Right cardiac atrium (tissue), 5 donors: ENCODE data around the gene ARHGEF35. TPM values are rescaled to one million over a fixed set of nuclear protein-coding genes. Genes with fewer than 3 reads are reported as not detected.
"Not testable (repeated sequence)": the region's sequence is repeated elsewhere in the genome, so short reads cannot be mapped to it uniquely, and the experiment has no call there.

Source experiments
- ATAC-seq, 2 donors: fragments of 200-7000 bp; cut with Tn5 transposase; one replicate each; pipeline versions ENCODE4 v1.8.0 to v1.9.1; 2020; ENCODE audit warnings: moderate library complexity in 2 of 2, mild to moderate bottlenecking in 1 of 2
- DNase-seq, 3 donors: peaks; one replicate each; pipeline ENCODE4 v3.0.0-alpha.2; 2020
- H3K27ac ChIP-seq: one replicate; pipeline ENCODE4 v1.5.1; 2013; ENCODE audit warnings: mild to moderate bottlenecking, low read length, control low read depth, moderate library complexity
- H3K27me3 ChIP-seq: one replicate; pipeline ENCODE4 v1.6.1; 2013; ENCODE audit not compliant: control insufficient read depth, insufficient read depth
- H3K4me1 ChIP-seq: one replicate; pipeline ENCODE4 v1.6.1; 2013; ENCODE audit warnings: low read length; ENCODE audit not compliant: control insufficient read depth, insufficient read depth
- H3K4me3 ChIP-seq: one replicate; pipeline ENCODE4 v1.5.1; 2013; ENCODE audit warnings: low read length, control low read depth
- H3K9me3 ChIP-seq: one replicate; pipeline ENCODE4 v1.6.1; 2013; ENCODE audit warnings: low read length; ENCODE audit not compliant: control insufficient read depth
- WGBS: extraction: QIAGEN DNeasy Blood & Tissue Kit; methylation state at CpG from one replicate; pipeline ENCODE4 v1.1.7; 2013; 5-methylcytosine and 5-hydroxymethylcytosine counted together
- intact Hi-C, 4 donors: fragments of 100-400 bp; cut with DNase I; formaldehyde crosslinking; loops; one replicate each; pipeline versions ENCODE4 v1.11.0 to v1.14.0; 2022 to 2023
- polyA plus RNA-seq: library from polyadenylated mRNA; stranded (reverse); fragments of 200-250 nt; gene quantifications from one replicate; pipeline ENCODE4 v1.2.3, GENCODE V29; 2013
- total RNA-seq, 4 donors: library from RNA; stranded (reverse); fragmentation: NEBNext Ultra II Directional; extraction: Animal tissue kit (Norgen Biotek cat#: 25700); gene quantifications; one replicate each; pipeline ENCODE4 v1.2.1, GENCODE V29; 2021
- donor health status: healthy with polysubstance abuse.
- donor health status: DM: no; HTN: yes; CAD: no.
- donor health status: DM: no; HTN: no; CAD: no.
- donor health status: DM: no; HTN: yes; CAD: no; lungs with severe emphysema.
- donor health status: DM: yes; HTN: yes; CAD: no.

The ARHGEF35 gene
- total and polyA plus RNA-seq, 5 donors = 0.29 to 4.1 (median 2.8) TPM

DNA sequence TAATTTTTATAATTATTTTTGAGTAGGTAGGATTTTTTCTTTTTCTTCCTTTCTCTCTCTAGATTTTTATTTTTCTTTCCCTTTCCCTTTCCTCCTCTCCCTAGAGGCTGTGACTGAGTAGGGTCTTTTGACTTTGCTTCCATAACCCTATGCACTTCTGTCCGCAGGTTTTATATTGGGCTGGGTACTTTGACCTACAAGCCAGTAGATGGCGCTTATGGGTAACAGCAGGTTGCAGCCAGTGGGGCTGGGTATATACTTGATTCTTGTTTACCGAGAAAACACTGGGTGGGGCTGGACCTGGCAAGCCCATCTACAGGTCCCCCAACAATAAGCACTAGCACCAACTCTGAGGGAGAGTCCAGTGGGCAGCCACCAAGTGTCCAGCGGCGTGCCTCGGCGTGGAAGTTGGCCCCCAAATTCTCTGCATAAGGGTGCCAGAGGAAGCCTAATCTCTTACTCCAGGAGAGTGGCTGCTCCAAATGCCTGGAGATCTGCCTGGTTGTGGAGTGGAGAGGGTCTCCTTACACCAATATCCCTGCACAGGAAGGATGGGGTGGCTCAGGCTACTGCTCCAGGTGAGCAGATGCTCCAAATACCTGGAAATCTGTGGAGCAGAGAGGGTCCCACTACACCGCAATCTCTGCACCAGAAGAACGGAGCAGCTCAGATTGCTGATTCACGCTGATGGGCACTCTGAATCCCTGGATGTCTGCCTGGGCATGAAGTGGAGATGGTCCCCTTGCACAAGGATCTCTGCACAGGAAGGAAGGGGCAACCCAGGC lies 17.1 kb downstream of the ARHGEF35 start:
- not testable (repeated sequence) for H3K4me1 ChIP-seq, DNase-seq, H3K27me3 ChIP-seq, H3K4me3 ChIP-seq, H3K9me3 ChIP-seq, H3K27ac ChIP-seq
- 41% methylated on average over 10 of the region's 10 CpGs for WGBS
- intact Hi-C loops = loop anchor here in 1 of 4 donors (10.0 kb wide), 1 partner anchor 216 kb away; no protein-coding TSS in a partner anchor
- ATAC-seq = peak; percentile 75 to 77

GRCh38 chr7:144174613-144175012 lies 21.0 kb downstream of the ARHGEF35 start:
- DNase-seq (no peak), ATAC-seq (no peak)
- intact Hi-C loops = loop anchor here in 1 of 4 donors (10.0 kb wide), 1 partner anchor 220 kb away; no protein-coding TSS in a partner anchor
- Histone ChIP-seq H3K27ac (no peak overlapping the region), H3K4me3 (no peak overlapping the region), H3K4me1 (no peaks in the 10 kb centered on the region), H3K9me3 (peaks cover 1% of the 10 kb centered on the region), H3K27me3 (no peaks in the 10 kb centered on the region)
- 83% methylated on average over 5 of the region's 5 CpGs for WGBS

GRCh38 chr7:144171594-144172350 lies 23.9 kb downstream of the ARHGEF35 start:
- DNase-seq, H3K4me3 ChIP-seq, ATAC-seq, H3K4me1 ChIP-seq, H3K9me3 ChIP-seq, H3K27ac ChIP-seq, H3K27me3 ChIP-seq: not testable (repeated sequence)
- intact Hi-C loops = loop anchor here in 1 of 4 donors (10.0 kb wide), 1 partner anchor 223 kb away; no protein-coding TSS in a partner anchor
- 72% methylated on average over 4 of the region's 4 CpGs for WGBS

DNA sequence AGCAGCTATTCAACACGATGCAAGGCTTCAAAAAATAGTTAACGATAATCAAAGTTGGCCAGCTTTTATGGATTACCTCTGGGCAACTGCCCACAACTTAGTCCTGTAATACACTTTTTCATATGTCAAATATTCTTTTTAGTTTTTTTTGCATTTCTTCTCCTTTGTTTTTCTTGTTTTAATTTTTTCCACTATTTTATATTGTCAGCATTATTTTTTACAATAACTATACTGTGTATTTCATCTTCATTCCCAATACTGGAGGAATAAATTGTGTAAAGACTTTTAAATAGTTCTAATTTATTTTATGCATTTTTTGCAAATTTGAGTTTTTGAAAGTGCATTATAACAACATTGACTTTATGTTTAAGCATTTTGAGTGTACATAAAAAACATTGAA lies 30.8 kb downstream of the ARHGEF35 start:
- DNase-seq = no peak
- Histone ChIP-seq H3K27ac (no peak overlapping the region), H3K9me3 (no peaks in the 10 kb centered on the region), H3K27me3 (no peaks in the 10 kb centered on the region), H3K4me1 (no peaks in the 10 kb centered on the region), H3K4me3 (no peak overlapping the region)
- no peak for ATAC-seq
- intact Hi-C loops = no loop called here
- WGBS = 70% methylated on average over 2 of the region's 2 CpGs

DNA sequence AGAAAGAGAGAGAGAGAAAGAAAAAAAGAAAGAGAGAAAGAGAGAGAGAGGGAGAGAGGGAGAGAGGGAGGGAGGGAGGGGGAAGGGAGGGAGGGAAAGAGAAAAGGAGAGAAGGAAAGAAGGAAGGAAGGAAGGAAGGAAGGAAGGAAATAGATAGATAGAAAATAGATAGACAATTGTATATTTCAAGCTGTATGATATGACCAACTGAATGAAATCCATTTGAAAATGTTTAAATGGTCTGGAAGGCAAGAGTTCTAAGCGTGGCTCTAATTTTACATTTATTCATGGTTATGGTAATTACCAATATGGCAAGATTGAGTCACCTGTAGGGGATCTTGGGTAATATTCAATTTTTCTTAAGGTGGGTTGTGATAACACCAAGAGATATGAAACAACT lies 36.8 kb downstream of the ARHGEF35 start:
- intact Hi-C loops = no loop called here
- ATAC-seq = no peak
- no peak overlapping the region for H3K27ac ChIP-seq
- no peak overlapping the region for H3K4me3 ChIP-seq
- no peak for DNase-seq
- no peaks in the 10 kb centered on the region for H3K4me1 ChIP-seq
- no peaks in the 10 kb centered on the region for H3K9me3 ChIP-seq
- no peaks in the 10 kb centered on the region for H3K27me3 ChIP-seq
- 83% methylated on average over 1 of the region's 1 CpG for WGBS

GRCh38 chr7:144148224-144148827 lies 47.3 kb downstream of the ARHGEF35 start:
- Histone ChIP-seq H3K27ac (no peak overlapping the region), H3K4me3 (no peak overlapping the region), H3K4me1 (no peaks in the 10 kb centered on the region), H3K27me3 (no peaks in the 10 kb centered on the region), H3K9me3 (peaks cover 2% of the 10 kb centered on the region)
- ATAC-seq = no peak
- 80% methylated on average over 2 of the region's 2 CpGs for WGBS
- intact Hi-C loops = no loop called here
- no peak for DNase-seq

- H3K27ac ChIP-seq = no peak overlapping the region
- WGBS = 92% methylated on average over 3 of the region's 3 CpGs
- ATAC-seq = no peak
- H3K4me3 ChIP-seq = no peak overlapping the region
- H3K4me1 ChIP-seq = no peaks in the 10 kb centered on the region
- no peaks in the 10 kb centered on the region for H3K27me3 ChIP-seq
- intact Hi-C loops = no loop called here
- no peak for DNase-seq
- peaks cover 2% of the 10 kb centered on the region for H3K9me3 ChIP-seq
Observed at GRCh38 chr7:144144426-144144825, 51.2 kb downstream of the ARHGEF35 start.

- H3K27ac ChIP-seq = no peak overlapping the region
- no peaks in the 10 kb centered on the region for H3K27me3 ChIP-seq
- intact Hi-C loops = no loop called here
- no peak overlapping the region for H3K4me3 ChIP-seq
- ATAC-seq (no peak), DNase-seq (no peak)
- WGBS = 80% methylated on average over 3 of the region's 3 CpGs
- no peaks in the 10 kb centered on the region for H3K4me1 ChIP-seq
- H3K9me3 ChIP-seq = no peaks in the 10 kb centered on the region
Observed at GRCh38 chr7:144142187-144142586, 53.4 kb downstream of the ARHGEF35 start.

GRCh38 chr7:144137501-144137900 lies 58.1 kb downstream of the ARHGEF35 start:
- H3K27ac ChIP-seq = no peak overlapping the region
- H3K4me3 ChIP-seq = no peak overlapping the region
- ATAC-seq (no peak), DNase-seq (no peak)
- H3K9me3 ChIP-seq = no peaks in the 10 kb centered on the region
- intact Hi-C loops = no loop called here
- no peaks in the 10 kb centered on the region for H3K4me1 ChIP-seq
- WGBS = 68% methylated on average over 1 of the region's 1 CpG
- no peaks in the 10 kb centered on the region for H3K27me3 ChIP-seq
